ENCODE measurements around the gene CCDC85C.

CCDC85C gene

DNA sequence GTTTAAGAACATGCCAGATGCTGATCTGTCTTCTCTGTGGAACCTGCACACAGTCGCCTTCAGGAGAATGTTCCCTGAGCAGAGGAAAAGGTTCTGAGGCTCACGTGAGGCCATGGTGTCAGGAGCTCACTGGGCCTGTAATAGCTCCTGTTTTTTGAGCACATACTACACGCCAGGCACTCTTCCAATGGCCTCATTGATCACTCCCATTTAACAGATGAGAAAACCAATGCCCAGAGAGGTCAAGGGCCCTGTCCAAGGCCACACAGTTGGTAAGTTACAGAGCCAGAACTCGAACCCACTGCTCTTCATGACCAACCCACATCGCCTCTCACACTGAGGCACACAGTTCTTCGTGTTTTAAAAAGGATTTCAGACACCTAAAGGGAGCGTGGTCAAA is 33.6 kb upstream of the CCDC85C start:
- H3K4me3 ChIP-seq (replicated peaks; ENCODE audit: low read depth, low read length): no peak overlapping the region
- TF ChIP-seq, protein P1, sequence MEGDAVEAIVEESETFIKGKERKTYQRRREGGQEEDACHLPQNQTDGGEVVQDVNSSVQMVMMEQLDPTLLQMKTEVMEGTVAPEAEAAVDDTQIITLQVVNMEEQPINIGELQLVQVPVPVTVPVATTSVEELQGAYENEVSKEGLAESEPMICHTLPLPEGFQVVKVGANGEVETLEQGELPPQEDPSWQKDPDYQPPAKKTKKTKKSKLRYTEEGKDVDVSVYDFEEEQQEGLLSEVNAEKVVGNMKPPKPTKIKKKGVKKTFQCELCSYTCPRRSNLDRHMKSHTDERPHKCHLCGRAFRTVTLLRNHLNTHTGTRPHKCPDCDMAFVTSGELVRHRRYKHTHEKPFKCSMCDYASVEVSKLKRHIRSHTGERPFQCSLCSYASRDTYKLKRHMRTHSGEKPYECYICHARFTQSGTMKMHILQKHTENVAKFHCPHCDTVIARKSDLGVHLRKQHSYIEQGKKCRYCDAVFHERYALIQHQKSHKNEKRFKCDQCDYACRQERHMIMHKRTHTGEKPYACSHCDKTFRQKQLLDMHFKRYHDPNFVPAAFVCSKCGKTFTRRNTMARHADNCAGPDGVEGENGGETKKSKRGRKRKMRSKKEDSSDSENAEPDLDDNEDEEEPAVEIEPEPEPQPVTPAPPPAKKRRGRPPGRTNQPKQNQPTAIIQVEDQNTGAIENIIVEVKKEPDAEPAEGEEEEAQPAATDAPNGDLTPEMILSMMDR (IDR thresholded peaks at IDR 0.05; ENCODE audit: low read length, missing control alignments): no peak
- no peak for DNase-seq (ENCODE audit: low read depth)

DNA sequence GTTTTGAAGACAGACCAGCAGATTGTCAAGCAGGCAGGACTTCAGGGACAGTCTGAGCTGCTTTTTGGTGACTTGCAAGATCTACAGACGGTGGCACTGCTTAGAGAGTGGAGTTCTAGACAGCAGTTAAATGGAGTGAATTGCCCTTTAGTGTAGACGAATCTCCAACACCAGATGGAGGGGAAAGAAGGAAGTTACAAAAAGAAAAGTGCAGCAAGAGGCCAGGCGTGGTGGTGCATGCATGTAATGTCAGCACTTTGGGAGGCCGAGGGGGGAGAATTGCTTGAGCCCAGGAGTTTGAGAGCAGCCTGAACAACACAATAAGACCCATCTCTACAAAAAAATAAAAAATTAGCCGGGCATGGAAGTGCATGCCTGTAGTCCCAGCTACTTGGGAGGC is 32.5 kb upstream of the CCDC85C start:
- DNase-seq (ENCODE audit: low read depth): no peak

DNA sequence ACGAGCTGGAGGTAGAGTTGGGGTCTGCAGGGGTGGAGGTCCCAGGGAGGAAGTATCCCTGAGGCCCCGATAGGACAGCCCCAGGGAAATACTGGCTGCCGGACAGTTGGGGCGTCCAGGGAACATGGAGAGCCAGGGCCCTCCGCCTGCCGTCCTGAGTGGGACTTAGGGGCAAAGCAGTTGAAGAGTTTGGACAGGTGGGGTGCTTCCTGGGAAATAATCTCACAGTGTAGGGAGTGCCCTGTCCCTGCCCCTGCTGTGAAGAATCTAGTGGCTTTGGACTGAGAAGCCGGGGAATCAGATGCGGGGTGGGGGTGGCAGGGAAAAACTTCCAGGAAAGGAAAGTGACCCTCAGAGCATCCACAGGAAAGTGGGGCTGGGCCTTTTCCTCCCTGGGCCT is 31.1 kb upstream of the CCDC85C start:
- TF ChIP-seq, protein P1 (IDR thresholded peaks at IDR 0.05; ENCODE audit: low read length, missing control alignments): no peak
- DNase-seq (ENCODE audit: low read depth): no peak
- H3K4me3 ChIP-seq (replicated peaks; ENCODE audit: low read depth, low read length): no peak overlapping the region

More for the DNA sequence above, 32.5 kb upstream of the CCDC85C start:
- TF ChIP-seq, protein P1 (IDR thresholded peaks at IDR 0.05; ENCODE audit: low read length, missing control alignments): no peak
- H3K4me3 ChIP-seq (replicated peaks; ENCODE audit: low read depth, low read length): no peak overlapping the region

DNA sequence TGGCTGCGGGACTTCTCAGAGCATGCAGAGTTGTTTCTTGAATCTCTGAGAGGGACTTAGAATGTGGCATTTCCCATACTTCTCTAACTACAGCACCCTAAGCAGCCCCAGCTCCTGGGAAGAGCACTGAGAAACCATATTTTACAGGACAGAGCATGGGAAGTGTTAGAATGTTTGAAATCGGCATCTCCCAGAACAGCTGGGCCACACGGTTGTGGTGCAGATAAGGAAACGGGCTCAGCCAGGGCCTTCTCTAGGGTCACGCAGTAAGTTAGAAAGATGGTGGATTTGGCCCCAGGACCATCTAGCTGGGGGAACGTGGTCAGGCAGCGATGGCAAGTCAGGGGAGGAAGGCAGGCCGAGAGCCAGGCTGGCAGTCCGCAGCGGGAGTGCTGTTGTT is 30.4 kb upstream of the CCDC85C start:
- TF ChIP-seq, protein P1 (IDR thresholded peaks at IDR 0.05; ENCODE audit: low read length, missing control alignments): no peak
- no peak overlapping the region for H3K4me3 ChIP-seq (replicated peaks; ENCODE audit: low read depth, low read length)

DNA sequence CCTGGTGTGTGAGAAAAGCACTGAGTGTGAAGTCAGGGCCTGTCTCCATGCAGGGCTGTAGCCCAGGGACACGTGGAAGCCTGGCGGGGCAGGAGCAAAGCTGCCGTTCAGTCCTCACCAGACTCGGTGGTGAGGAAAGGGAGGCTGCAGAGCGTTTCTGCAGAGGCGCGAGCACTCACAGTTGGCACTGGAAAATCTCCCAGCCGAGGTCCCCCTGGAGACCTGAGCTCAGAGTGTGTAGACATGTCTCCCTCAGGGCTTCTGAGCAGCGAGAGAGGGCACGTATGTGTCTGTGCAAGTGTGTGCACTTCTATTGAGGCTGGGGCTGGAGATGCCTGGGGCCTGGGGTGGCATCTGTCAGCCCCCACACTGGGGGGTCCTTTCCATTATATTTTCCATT is 29.9 kb upstream of the CCDC85C start:
- TF ChIP-seq, protein P1 (IDR thresholded peaks at IDR 0.05; ENCODE audit: low read length, missing control alignments): no peak
- H3K4me3 ChIP-seq (replicated peaks; ENCODE audit: low read depth, low read length): no peak overlapping the region
- no peak for DNase-seq (ENCODE audit: low read depth)

More for the DNA sequence above, 30.4 kb upstream of the CCDC85C start:
- no peak for DNase-seq (ENCODE audit: low read depth)

DNA sequence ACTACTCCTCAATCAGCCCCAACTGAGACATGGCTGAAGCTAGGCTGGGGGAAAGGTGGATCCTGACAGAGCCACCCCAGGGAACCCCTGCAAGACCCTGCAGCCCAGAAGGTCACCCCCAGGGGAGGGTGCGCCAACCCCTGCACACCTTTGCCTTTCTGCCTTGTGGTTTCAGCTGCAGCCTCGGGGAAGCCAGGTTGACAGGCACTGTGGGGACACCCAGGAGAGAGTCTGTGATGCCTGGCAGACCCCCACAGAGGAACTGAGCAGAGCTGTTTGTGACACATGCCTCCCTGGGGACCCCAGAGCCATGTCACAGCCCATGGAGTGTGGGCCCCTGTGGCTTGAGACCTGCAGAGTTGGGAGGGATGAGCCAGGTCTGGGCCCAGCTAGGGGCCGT is 29.1 kb upstream of the CCDC85C start:
- H3K4me3 ChIP-seq (replicated peaks; ENCODE audit: low read depth, low read length): no peak overlapping the region
- TF ChIP-seq, protein P1 (IDR thresholded peaks at IDR 0.05; ENCODE audit: low read length, missing control alignments): no peak
- DNase-seq (ENCODE audit: low read depth): no peak

DNA sequence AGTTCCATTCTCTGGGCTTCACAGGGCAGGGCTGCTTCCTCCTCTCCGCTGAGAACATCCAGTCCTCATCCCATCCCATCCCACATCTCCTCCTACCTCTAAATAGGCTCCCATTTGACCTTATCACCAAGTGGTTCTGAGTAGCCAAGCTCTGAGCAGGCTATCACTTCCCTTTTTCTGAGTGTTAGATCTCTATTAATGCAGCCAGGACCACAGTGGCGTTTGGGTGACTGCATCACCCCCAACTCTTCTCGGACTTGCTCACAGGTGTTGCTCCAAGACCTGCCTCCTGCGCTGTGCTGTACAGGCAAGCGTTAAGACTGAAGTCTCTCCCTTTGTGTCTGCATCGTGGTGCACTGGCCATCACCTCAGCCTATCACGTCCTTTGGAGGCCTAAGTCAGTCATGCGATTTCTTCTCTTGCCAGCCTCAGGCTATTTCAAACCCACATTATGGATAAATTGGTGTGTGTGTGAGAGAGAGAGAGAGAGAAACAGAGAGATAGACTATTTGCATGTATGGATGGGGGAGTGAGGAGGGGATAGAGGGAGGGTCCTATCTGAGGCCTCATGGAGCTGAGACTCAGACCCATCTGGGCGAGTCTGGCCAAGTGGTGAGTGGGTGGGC is 28.5 kb upstream of the CCDC85C start:
- no peak for DNase-seq (ENCODE audit: low read depth)
- TF ChIP-seq, protein P1 (IDR thresholded peaks at IDR 0.05; ENCODE audit: low read length, missing control alignments): no peak

More for the DNA sequence above, 28.5 kb upstream of the CCDC85C start:
- H3K4me3 ChIP-seq (replicated peaks; ENCODE audit: low read depth, low read length): no peak overlapping the region
